Calu3 (cell line): ENCODE measurements around the gene SOHLH1. TPM values are rescaled to one million over a fixed set of nuclear protein-coding genes. Genes with fewer than 3 reads are reported as not detected.

Experiments
- BruUV-seq: library from RNA; stranded (reverse); fragments of 400-500 nt; replicated peaks from 2 replicates; lab custom pipeline; 2021; lab: Mats Ljungman, UMichigan
- CTCF ChIA-PET: fragments of 300-600 bp; sonication (Branson Sonifier 250); formaldehyde crosslinking; loops from one replicate; lab custom pipeline; 2022; ENCODE audit warnings: antibody characterized with exemption; lab: Charles Lee
- DNase-seq: peaks from one replicate; pipeline ENCODE4 v3.0.0; 2022
- H3K27ac Mint-ChIP-seq: one replicate; pipeline ENCODE4 v1.8.0; 2022; ENCODE audit warnings: mixed read lengths; ENCODE audit not compliant: unreplicated experiment
- H3K27me3 Mint-ChIP-seq: one replicate; pipeline ENCODE4 v1.8.0; 2022; ENCODE audit warnings: mixed read lengths; ENCODE audit not compliant: unreplicated experiment
- H3K36me3 Mint-ChIP-seq: one replicate; pipeline ENCODE4 v1.8.0; 2022; ENCODE audit warnings: mild to moderate bottlenecking, moderate library complexity, mixed read lengths; ENCODE audit not compliant: insufficient read depth, unreplicated experiment
- H3K4me1 Mint-ChIP-seq: one replicate; pipeline ENCODE4 v1.8.0; 2022; ENCODE audit warnings: mild to moderate bottlenecking, low read depth, mixed read lengths; ENCODE audit not compliant: unreplicated experiment
- H3K4me3 Mint-ChIP-seq: one replicate; pipeline ENCODE4 v1.8.0; 2022; ENCODE audit warnings: mild to moderate bottlenecking, low read depth, moderate library complexity, mixed read lengths; ENCODE audit not compliant: unreplicated experiment
- H3K9me3 Mint-ChIP-seq: one replicate; pipeline ENCODE4 v1.8.0; 2022; ENCODE audit warnings: low read depth, mixed read lengths; ENCODE audit not compliant: unreplicated experiment
- CTCF ChIP-seq: fragments of 200-600 bp; IDR thresholded peaks from one replicate; pipeline ENCODE4 v1.8.0; 2022; ENCODE audit warnings: antibody characterized with exemption; ENCODE audit not compliant: unreplicated experiment
- intact Hi-C: fragments of 100-400 bp; cut with micrococcal nuclease; formaldehyde crosslinking; loops from one replicate; pipeline ENCODE4 v1.10.0; 2022; ENCODE audit not compliant: unreplicated experiment
- total RNA-seq: library from RNA; stranded (reverse); gene quantifications from 2 replicates; pipeline ENCODE4 v1.2.3, GENCODE V29; 2022

Gene SOHLH1
- total RNA-seq, 1 experiment from 2014 or later: not detected

GRCh38 chr9:135650408-135650807 is 48.9 kb downstream of the SOHLH1 start:
- Mint-ChIP-seq H3K36me3 (no peaks in the 10 kb centered on the region), H3K4me3 (no peak overlapping the region), H3K27ac (no peak overlapping the region), H3K27me3 (peaks cover 24% of the 10 kb centered on the region), H3K9me3 (peaks cover 12% of the 10 kb centered on the region), H3K4me1 (no peaks in the 10 kb centered on the region)
- no peak for DNase-seq
- BruUV-seq: no TSS peak
- TF ChIP-seq CTCF: no peak
- intact Hi-C loops: no loop called here
- CTCF ChIA-PET: no interaction called here

- no peak for DNase-seq
- H3K27ac Mint-ChIP-seq: no peak overlapping the region
- CTCF ChIA-PET: no interaction called here
- H3K27me3 Mint-ChIP-seq: peaks cover 24% of the 10 kb centered on the region
- peaks cover 17% of the 10 kb centered on the region for H3K9me3 Mint-ChIP-seq
- no peaks in the 10 kb centered on the region for H3K4me1 Mint-ChIP-seq
- H3K36me3 Mint-ChIP-seq: no peaks in the 10 kb centered on the region
- no TSS peak for BruUV-seq
- TF ChIP-seq CTCF: no peak
- intact Hi-C loops: no loop called here
- H3K4me3 Mint-ChIP-seq: no peak overlapping the region
These were observed 49.8 kb downstream of the SOHLH1 start for GRCh38 chr9:135649508-135649907.

- Mint-ChIP-seq H3K9me3 (peaks cover 19% of the 10 kb centered on the region), H3K27me3 (peaks cover 24% of the 10 kb centered on the region), H3K4me3 (no peak overlapping the region), H3K27ac (no peak overlapping the region), H3K36me3 (no peaks in the 10 kb centered on the region), H3K4me1 (no peaks in the 10 kb centered on the region)
- CTCF ChIA-PET: no interaction called here
- TF ChIP-seq CTCF: no peak
- DNase-seq: no peak
- BruUV-seq: no TSS peak
- intact Hi-C loops: no loop called here
These were observed 50.5 kb downstream of the SOHLH1 start for GRCh38 chr9:135648494-135649410.

- no peak for DNase-seq
- intact Hi-C loops: no loop called here
- no peaks in the 10 kb centered on the region for H3K36me3 Mint-ChIP-seq
- no TSS peak for BruUV-seq
- no peak overlapping the region for H3K4me3 Mint-ChIP-seq
- no peak overlapping the region for H3K27ac Mint-ChIP-seq
- H3K9me3 Mint-ChIP-seq: peaks cover 20% of the 10 kb centered on the region
- no peaks in the 10 kb centered on the region for H3K4me1 Mint-ChIP-seq
- CTCF ChIA-PET: no interaction called here
- no peak for TF ChIP-seq CTCF
- peaks cover 29% of the 10 kb centered on the region for H3K27me3 Mint-ChIP-seq
These were observed 51.4 kb downstream of the SOHLH1 start for GRCh38 chr9:135647884-135648283.
